NCI-H446 (cell line): ENCODE results near the gene DVL3.
A peak's percentile ranks its signal among the peaks of the same experiment; 100 is the strongest.
"Not testable (repeated sequence)": the region's sequence is repeated elsewhere in the genome, so short reads cannot be mapped to it uniquely, and the experiment has no call there.

Source experiments
- DNase-seq, 2 experiments: peaks; one replicate each; lab custom pipeline; 2025; lab: John Stamatoyannopoulos, UW

Gene DVL3

GRCh38 chr3:184154885-184155643, at the start of gene DVL3:
Gene DVL3, plus strand, starts transcription at chr3:184155377. Its CDS starts 259 bp downstream, at chr3:184155636.
- peak in 1 of 2 experiments; percentile 45 for DNase-seq

DNA sequence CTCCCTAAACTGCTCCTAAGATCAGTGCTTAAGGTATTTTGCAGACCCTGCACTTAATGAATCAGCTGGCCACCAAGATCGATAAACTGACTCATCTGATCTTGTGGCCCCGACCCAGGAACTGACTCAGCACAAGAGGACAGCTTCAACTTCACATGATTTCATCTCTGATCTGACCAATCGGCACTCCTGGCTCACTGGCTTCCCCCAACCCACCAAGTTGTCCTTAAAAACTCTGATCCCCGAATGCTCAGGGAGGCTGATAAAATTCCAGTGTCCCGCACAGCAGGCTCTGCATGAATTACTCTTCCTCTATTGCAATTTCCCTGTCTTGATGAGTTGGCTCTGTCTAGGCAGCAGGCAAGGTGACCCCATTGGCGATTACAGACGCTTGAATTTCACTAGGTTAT, 44.9 kb upstream of the DVL3 start:
- DNase-seq, result peak in 1 of 2 experiments; percentile 3

DNA sequence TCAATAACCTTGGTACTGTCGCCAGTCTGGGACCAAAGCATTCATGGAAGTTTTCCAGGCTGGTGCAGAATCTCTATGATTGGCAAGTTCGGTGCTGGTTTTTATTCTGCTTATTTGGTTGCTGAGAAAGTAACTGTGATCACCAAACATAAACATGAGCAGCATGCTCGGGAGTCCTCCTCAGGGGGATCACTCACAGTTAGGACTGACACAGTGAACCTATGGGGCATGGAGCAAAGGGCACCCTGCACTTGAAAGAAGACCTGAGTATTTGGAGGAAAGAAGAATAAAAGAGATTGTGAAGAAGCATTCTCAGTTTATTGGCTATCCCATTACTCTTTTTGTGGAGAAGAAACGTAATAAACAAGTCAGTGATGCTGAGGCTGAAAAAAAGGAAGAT, 39.2 kb upstream of the DVL3 start:
- no peak for DNase-seq

GRCh38 chr3:184117636-184118035, 37.5 kb upstream of the DVL3 start:
- DNase-seq, result no peak

DNA sequence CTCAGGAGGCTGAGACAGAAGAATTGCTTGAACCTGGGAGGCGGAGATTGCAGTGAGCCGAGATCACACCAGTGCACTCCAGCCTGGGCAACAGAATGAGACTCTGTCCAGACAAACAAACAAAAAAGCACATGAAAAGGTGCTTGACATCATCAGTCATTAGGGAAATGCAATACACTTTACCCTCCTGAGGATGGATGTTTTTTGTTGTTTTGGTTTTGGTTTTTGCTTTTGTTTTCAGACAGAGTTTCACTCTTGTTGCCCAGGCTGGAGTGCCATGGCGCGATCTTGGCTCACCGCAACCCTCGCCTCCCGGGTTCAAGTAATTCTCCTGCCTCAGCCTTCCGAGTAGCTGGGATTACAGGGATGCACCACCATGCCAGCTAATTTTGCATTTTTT, 34.1 kb upstream of the DVL3 start:
- not testable (repeated sequence) for DNase-seq

GRCh38 chr3:184126006-184126405, 29.2 kb upstream of the DVL3 start:
- no peak for DNase-seq

GRCh38 chr3:184129012-184129411, 26.2 kb upstream of the DVL3 start:
- peak in 1 of 2 experiments; percentile 17 for DNase-seq

- DNase-seq, result no peak
Measured at GRCh38 chr3:184132945-184133344, 22.2 kb upstream of the DVL3 start.

DNA sequence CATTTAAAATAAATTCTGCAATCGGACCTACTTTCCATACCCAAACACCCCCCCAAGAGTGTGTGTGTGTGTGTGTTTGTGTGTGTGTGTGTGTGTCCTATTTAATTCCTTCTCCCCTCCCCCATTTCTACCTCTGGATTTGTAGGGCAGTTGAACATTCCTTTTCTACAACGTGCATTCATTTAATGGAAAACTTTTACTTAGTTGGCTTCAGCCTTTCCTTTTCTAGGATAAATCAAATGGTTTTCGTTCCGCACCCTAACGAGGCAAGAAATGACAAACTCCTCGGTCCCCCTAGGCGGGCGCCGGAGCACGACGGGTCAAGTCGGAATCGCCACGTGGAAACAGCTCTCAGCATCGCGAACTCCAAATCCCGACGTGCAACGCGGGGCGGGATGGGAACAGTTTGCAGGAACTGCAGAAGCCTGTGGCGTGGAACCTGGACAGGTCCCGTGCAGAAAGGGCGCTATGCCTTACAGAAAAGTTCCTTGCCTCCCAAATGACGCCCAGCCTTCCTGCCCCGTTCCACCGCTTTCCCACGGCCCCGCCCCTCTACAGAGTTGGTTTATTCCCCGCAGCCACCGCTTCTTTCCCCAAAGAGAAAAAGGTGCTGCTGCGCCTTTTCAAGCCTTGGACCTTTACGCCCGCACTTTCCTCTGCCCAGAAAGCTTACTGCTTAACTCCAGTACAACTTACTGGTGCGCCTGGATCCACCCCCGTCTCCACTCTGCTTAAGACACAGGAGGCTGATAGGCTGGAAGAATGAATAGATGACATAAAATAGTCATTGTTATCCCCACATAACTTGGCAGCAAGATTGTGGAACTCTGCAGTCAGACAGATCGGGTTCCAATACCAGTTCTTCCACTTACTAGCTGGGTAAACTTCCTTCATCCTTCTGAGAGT, 21.1 kb upstream of the DVL3 start:
- peak; percentile 81 to 95 for DNase-seq

DNA sequence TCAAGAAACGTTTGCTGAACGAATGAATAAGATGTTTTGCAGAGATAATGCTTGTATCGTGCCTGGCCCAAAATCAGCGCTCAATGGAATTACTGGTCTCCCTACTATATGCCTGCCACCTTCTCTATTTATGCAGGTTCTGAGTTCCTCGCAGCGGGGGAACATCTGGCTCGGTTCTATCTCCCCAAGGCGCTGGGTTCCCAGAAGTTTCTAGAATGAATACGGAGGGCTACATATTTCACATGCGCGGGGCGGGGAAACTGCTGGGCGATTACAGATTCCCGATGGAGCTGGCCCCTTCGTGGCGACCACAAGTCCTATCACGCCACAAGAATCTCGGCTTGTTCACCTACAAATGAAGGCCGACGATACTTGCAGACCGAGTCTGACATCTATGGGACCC, 20.4 kb upstream of the DVL3 start:
- no peak for DNase-seq

- DNase-seq, result peak; percentile 92 to 96
Measured at GRCh38 chr3:184135149-184135910, 19.8 kb upstream of the DVL3 start, which contains the start of gene EIF2B5. Gene EIF2B5, plus strand, starts transcription at chr3:184135358. Its CDS starts 28 bp downstream, at chr3:184135386.

GRCh38 chr3:184135911-184136260, 19.3 kb upstream of the DVL3 start:
- DNase-seq, result no peak

DNA sequence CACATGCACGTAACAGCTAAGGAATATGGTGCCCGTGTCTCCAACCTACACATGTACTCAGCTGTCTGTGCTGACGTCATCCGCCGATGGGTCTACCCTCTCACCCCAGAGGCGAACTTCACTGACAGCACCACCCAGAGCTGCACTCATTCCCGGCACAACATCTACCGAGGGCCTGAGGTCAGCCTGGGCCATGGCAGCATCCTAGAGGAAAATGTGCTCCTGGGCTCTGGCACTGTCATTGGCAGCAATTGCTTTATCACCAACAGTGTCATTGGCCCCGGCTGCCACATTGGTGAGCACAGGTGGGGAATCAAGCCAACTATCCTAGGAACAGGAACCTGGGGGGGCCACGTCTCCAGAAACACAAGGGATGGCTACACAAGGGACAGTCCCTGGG, 14.7 kb upstream of the DVL3 start:
- DNase-seq, result no peak

- no peak for DNase-seq
Measured at GRCh38 chr3:184142199-184142598, 13.0 kb upstream of the DVL3 start.

GRCh38 chr3:184143327-184143726, 11.8 kb upstream of the DVL3 start:
- DNase-seq, result no peak

- DNase-seq, result no peak
Measured at GRCh38 chr3:184144505-184144904, 10.7 kb upstream of the DVL3 start.

GRCh38 chr3:184145111-184145524, 10.1 kb upstream of the DVL3 start:
- peak in 1 of 2 experiments; percentile 74 for DNase-seq

DNA sequence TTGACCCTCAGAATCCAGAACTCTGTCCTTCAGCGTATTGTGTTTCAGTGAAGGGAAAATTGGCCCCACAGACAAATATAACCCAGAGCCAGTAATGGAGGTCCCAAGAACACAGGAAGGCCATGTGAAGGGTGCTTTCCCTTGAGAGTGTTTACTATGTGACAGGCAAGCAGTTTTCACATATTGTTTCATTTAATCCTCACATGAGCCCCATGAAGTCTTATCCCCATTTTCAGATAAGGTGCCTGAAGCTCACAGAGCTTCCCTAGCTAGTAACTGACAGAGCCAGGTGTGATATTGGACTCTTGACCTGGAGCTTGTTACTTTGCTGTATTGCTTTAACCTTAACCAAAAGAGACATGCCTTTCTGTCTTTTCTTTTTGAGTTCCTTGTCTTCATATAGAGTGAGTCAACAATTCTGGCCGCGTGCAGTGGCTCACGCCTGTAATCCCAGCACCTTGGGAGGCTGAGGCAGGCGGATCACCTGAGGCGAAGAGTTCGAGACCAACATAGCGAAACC, 9.4 kb upstream of the DVL3 start:
- DNase-seq, result no peak

GRCh38 chr3:184148076-184148475, 7.1 kb upstream of the DVL3 start:
- DNase-seq, result no peak

DNA sequence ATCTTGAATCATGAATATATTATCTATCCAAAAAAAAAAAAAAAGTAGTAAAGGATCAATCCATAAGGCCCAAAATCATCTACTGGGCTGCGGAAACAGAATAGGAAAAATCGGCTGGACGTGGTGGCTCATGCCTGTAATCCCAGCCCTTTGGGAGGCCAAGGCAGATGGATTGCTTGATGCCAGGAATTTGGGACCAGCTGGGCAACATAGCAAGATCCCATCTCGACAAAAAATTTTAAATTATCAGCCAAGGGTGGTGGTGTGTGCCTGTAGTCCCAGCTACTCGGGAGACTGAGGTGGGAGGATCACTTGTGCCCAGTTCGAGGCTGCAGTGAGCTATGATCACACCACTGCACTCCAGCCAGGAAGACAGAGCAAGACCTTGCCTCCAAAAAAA, 6.1 kb upstream of the DVL3 start:
- DNase-seq, result no peak

GRCh38 chr3:184149770-184150169, 5.4 kb upstream of the DVL3 start:
- not testable (repeated sequence) for DNase-seq
